Muscle layer of colon (tissue), 2 donors: ENCODE results near the gene KAT8.

Experiments used
- H3K27ac ChIP-seq: one replicate; pipeline ENCODE4 v1.7.0; 2013; ENCODE audit warnings: low read depth, mild to moderate bottlenecking, low read length, moderate library complexity
- H3K27me3 ChIP-seq, 2 donors: one replicate each; pipeline ENCODE4 v1.7.0; 2013; ENCODE audit warnings: low read length in 2 of 2, mild to moderate bottlenecking in 2 of 2; ENCODE audit not compliant: insufficient read depth in 2 of 2, control insufficient read depth in 1 of 2
- H3K36me3 ChIP-seq: one replicate; pipeline ENCODE4 v1.7.0; 2013; ENCODE audit warnings: mild to moderate bottlenecking, low read length; ENCODE audit not compliant: insufficient read depth
- H3K4me1 ChIP-seq: one replicate; pipeline ENCODE4 v1.7.0; 2013; ENCODE audit warnings: mild to moderate bottlenecking, low read length; ENCODE audit not compliant: insufficient read depth
- H3K4me3 ChIP-seq, 2 donors: one replicate each; pipeline ENCODE4 v1.7.0; 2013; ENCODE audit warnings: low read length in 2 of 2, low read depth in 1 of 2, mild to moderate bottlenecking in 1 of 2, moderate library complexity in 1 of 2
- H3K9ac ChIP-seq: one replicate; pipeline ENCODE4 v1.7.0; 2013; ENCODE audit warnings: low read length
- H3K9me3 ChIP-seq: one replicate; pipeline ENCODE4 v1.7.0; 2013; ENCODE audit warnings: mild to moderate bottlenecking, low read length
- donor health status: abdominal sarcoma.
- donor health status: Adenocarcinoma of cecum.

Gene KAT8

GRCh38 chr16:31179219-31179746 lies 61.8 kb downstream of the KAT8 start:
- H3K9ac ChIP-seq, result peak overlapping the region; percentile 99
- H3K4me1 ChIP-seq, result peaks cover 35% of the 10 kb centered on the region
- H3K27ac ChIP-seq, result peak overlapping the region; percentile 88
- H3K4me3 ChIP-seq, result peak overlapping the region; percentile 65 to 92
- peaks cover 19% of the 10 kb centered on the region for H3K36me3 ChIP-seq
- no peaks in the 10 kb centered on the region for H3K27me3 ChIP-seq
- no peaks in the 10 kb centered on the region for H3K9me3 ChIP-seq

- H3K27ac ChIP-seq, result peak within 1 kb of the TSS; percentile 88
- H3K27me3 ChIP-seq, result no peaks in the 10 kb centered on the region
- H3K9me3 ChIP-seq, result no peaks in the 10 kb centered on the region
- peak within 1 kb of the TSS; percentile 65 to 92 for H3K4me3 ChIP-seq
- H3K9ac ChIP-seq, result peak within 1 kb of the TSS; percentile 99
- peaks cover 24% of the 10 kb centered on the region for H3K36me3 ChIP-seq
- H3K4me1 ChIP-seq, result peaks cover 35% of the 10 kb centered on the region
Measured at GRCh38 chr16:31179747-31180459, 62.4 kb downstream of the KAT8 start, which contains the start of gene FUS. TSS of gene FUS (plus strand) at chr16:31180139. CDS start at chr16:31180215, 76 bp downstream.
